ENCODE data around the gene RPUSD1. TPM values are rescaled to one million over a fixed set of nuclear protein-coding genes. Genes with fewer than 3 reads are reported as not detected.

Gene RPUSD1
- total RNA-seq, 6 donors from 2014 or later = 14.5 to 43.0 (median 20.8) TPM

DNA sequence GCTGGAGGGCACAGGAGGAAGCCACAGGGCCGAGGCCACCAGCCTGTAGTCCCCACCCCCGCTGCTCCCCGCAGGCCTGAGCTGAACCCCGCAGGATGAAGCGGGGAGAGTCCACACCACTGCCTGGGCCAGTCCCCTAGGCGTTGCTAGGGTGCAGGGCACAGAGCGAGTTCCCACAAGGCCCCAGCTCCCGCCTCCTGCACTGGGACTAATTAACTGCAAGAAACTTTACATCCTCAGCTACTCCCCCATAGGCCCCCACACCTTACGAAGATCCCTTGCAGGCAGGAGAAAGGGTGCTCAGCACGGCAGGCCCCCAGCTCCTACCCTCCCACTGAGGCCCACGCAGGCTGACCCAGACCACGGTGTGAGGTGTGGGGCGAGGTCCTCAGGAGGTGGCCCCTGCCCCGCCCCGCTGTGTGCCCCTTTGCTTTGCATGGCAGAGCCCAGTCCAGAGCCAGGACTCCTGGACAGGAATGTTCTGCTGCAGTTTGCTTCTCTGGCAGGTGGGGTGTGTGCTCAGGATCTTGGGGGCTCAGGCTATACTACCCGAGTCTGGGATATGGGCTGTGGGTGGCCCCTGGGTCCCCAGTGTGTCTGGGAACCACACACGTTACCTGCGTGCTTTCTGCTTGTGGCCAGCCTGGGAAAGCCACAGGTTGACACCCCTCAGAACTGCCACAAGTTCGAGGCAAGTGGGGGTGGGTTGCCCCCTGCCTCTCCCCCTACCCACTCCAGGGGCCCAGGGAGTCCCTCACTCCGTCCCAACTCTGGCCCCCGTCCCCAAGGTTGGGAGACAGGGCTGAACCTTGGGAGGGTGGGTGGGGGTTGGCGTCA, 11.1 kb upstream of the RPUSD1 start:
- TF ChIP-seq POLR2A (IDR thresholded peaks at IDR 0.05) (no peak), POLR2AphosphoS5 (IDR thresholded peaks at IDR 0.05) (no peak), EP300 (IDR thresholded peaks at IDR 0.05) (no peak)
- TF ChIP-seq, protein P1, sequence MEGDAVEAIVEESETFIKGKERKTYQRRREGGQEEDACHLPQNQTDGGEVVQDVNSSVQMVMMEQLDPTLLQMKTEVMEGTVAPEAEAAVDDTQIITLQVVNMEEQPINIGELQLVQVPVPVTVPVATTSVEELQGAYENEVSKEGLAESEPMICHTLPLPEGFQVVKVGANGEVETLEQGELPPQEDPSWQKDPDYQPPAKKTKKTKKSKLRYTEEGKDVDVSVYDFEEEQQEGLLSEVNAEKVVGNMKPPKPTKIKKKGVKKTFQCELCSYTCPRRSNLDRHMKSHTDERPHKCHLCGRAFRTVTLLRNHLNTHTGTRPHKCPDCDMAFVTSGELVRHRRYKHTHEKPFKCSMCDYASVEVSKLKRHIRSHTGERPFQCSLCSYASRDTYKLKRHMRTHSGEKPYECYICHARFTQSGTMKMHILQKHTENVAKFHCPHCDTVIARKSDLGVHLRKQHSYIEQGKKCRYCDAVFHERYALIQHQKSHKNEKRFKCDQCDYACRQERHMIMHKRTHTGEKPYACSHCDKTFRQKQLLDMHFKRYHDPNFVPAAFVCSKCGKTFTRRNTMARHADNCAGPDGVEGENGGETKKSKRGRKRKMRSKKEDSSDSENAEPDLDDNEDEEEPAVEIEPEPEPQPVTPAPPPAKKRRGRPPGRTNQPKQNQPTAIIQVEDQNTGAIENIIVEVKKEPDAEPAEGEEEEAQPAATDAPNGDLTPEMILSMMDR (IDR thresholded peaks at IDR 0.05) = no peak
- ATAC-seq (ENCODE audit: low FRiP score in 2 of 2) (no peak), DNase-seq (peak in 1 of 2 donors; percentile 75)
- Histone ChIP-seq H3K36me3 (no peaks in the 10 kb centered on the region), H3K4me1 (peaks cover 0 to 7% (median 0%) of the 10 kb centered on the region in 4 donors), H3K27ac (no peak overlapping the region), H3K9me3 (no peaks in the 10 kb centered on the region), H3K27me3 (peaks cover 0 to 27% (median 11%) of the 10 kb centered on the region in 4 donors), H3K4me3 (no peak overlapping the region)
- WGBS, 2 donors = 60 to 67% methylated on average over 13 to 21 of the region's 22 CpGs

DNA sequence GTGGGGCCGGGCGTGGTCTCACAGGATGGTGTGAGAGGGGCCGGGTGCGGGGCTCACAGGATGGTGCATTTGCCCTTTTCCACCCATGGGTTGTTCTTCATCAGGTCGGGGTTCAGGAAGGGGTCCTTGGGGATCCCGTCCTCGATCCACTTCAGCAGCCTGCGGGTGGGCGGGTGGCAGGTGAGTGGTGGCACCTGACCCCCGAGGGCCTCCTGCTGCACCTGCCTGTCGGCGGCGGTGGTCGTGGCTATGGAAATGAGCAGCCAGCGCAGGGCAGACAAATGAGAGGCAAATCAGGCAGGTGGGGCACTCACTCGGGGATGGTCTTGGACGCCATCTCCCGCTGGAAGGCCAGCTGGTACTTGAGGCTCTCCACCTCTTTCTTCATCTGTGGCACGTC, 10.5 kb upstream of the RPUSD1 start:
- WGBS, 2 donors = 87 to 91% methylated on average over 18 to 19 of the region's 19 CpGs
- Histone ChIP-seq H3K4me3 (no peak overlapping the region), H3K4me1 (peaks cover 0 to 7% (median 0%) of the 10 kb centered on the region in 4 donors), H3K9me3 (no peaks in the 10 kb centered on the region), H3K36me3 (no peaks in the 10 kb centered on the region), H3K27me3 (peaks cover 0 to 27% (median 11%) of the 10 kb centered on the region in 4 donors), H3K27ac (no peak overlapping the region)
- TF ChIP-seq POLR2A (IDR thresholded peaks at IDR 0.05) (no peak), EP300 (IDR thresholded peaks at IDR 0.05) (no peak), POLR2AphosphoS5 (IDR thresholded peaks at IDR 0.05) (no peak)
- TF ChIP-seq, protein P1 (IDR thresholded peaks at IDR 0.05) = no peak
- DNase-seq (peak in 1 of 2 donors; percentile 70), ATAC-seq (ENCODE audit: low FRiP score in 2 of 2) (no peak)

DNA sequence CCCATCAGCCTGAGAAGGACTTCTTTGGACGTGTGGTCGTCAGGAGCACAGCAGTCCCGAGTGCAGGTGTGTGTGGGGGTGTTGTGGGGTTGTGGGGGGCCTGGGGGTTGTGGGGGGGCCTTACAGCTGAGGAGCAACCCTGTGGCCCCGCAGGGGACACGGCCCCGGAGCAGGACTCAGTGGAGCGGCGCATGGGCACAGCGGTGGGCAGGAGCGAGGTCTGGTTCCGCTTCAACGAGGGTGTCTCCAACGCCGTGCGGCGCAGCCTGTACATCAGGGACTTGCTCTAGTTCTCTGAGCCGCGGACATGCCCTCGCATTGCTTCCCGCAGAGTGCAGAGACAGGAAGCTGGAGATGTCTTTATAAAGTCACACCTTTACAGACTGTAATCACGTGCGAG, 9.5 kb upstream of the RPUSD1 start:
- Histone ChIP-seq H3K4me1 (peaks cover 0 to 7% (median 0%) of the 10 kb centered on the region in 4 donors), H3K9me3 (no peaks in the 10 kb centered on the region), H3K27ac (no peak overlapping the region), H3K36me3 (peaks cover 0 to 6% (median 3%) of the 10 kb centered on the region in 4 donors), H3K27me3 (peaks cover 0 to 27% (median 11%) of the 10 kb centered on the region in 4 donors), H3K4me3 (no peak overlapping the region)
- no peak for TF ChIP-seq POLR2AphosphoS5 (IDR thresholded peaks at IDR 0.05)
- no peak for TF ChIP-seq POLR2A (IDR thresholded peaks at IDR 0.05)
- TF ChIP-seq EP300 (IDR thresholded peaks at IDR 0.05) = no peak
- TF ChIP-seq, protein P1 (IDR thresholded peaks at IDR 0.05) = no peak
- DNase-seq (peak in 1 of 2 donors; percentile 73), ATAC-seq (ENCODE audit: low FRiP score in 2 of 2) (no peak)
- WGBS, 2 donors = 86 to 99% methylated on average over 2 to 20 of the region's 22 CpGs

DNA sequence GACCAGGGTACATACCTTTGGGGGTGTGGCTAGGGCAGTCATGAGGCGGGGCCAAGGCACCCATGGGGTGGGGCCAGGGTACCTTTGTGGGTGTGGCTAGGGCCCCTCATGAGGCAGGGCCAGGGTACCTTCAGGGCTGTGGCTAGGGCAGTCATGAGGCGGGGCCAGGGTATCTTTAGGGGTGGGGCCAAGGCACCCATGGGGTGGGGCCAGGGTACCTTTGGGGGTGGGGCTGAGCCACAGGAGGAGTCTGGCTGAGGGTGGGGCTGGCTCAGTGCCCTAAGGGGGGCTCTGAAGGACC, 8.9 kb upstream of the RPUSD1 start:
- Histone ChIP-seq H3K36me3 (peaks cover 0 to 7% (median 3%) of the 10 kb centered on the region in 4 donors), H3K4me1 (peaks cover 0 to 7% (median 0%) of the 10 kb centered on the region in 4 donors), H3K4me3 (no peak overlapping the region), H3K9me3 (no peaks in the 10 kb centered on the region), H3K27ac (no peak overlapping the region), H3K27me3 (peaks cover 0 to 27% (median 11%) of the 10 kb centered on the region in 4 donors)
- DNase-seq (no peak), ATAC-seq (ENCODE audit: low FRiP score in 2 of 2) (no peak)
- 91% methylated on average over 1 of the region's 2 CpGs; no CpG with 5 or more reads in 1 of the 2 donors for WGBS, 2 donors
- TF ChIP-seq EP300 (IDR thresholded peaks at IDR 0.05) (no peak), POLR2A (IDR thresholded peaks at IDR 0.05) (no peak), POLR2AphosphoS5 (IDR thresholded peaks at IDR 0.05) (no peak)
- TF ChIP-seq, protein P1 (IDR thresholded peaks at IDR 0.05) = no peak

Measured in upper lobe of left lung (tissue), 6 donors.